ENCODE results near the gene IGFL2. TPM values are rescaled to one million over a fixed set of nuclear protein-coding genes. Genes with fewer than 3 reads are reported as not detected.
"Not testable (repeated sequence)": the region's sequence is repeated elsewhere in the genome, so short reads cannot be mapped to it uniquely, and the experiment has no call there.

IGFL2 gene
- total RNA-seq, 1 donor from 2014 or later = not detected

- intact Hi-C loops (cut with DNase I) = no loop called here
- Histone ChIP-seq H3K36me3 (no peaks in the 10 kb centered on the region), H3K27me3 (no peaks in the 10 kb centered on the region), H3K4me3 (no peak overlapping the region), H3K27ac (no peak overlapping the region), H3K4me1 (no peaks in the 10 kb centered on the region), H3K9me3 (no peaks in the 10 kb centered on the region)
- DNase-seq (ENCODE audit: extremely low spot score in 2 of 2) = no peak
- TF ChIP-seq POLR2A (IDR thresholded peaks at IDR 0.05) (no peak), POLR2AphosphoS5 (IDR thresholded peaks at IDR 0.05; ENCODE audit: insufficient read depth in 1 of 2, low read depth in 1 of 2) (no peak), CTCF (IDR thresholded peaks at IDR 0.05) (no peak)
Measured at GRCh38 chr19:46150606-46151005, 2.6 kb downstream of the IGFL2 start.

GRCh38 chr19:46155237-46155636, 7.2 kb downstream of the IGFL2 start:
- H3K27ac ChIP-seq = no peak overlapping the region
- no peak for DNase-seq (ENCODE audit: extremely low spot score in 2 of 2)
- intact Hi-C loops (cut with DNase I) = no loop called here
- H3K4me1 ChIP-seq = no peaks in the 10 kb centered on the region
- H3K36me3 ChIP-seq = no peaks in the 10 kb centered on the region
- no peaks in the 10 kb centered on the region for H3K9me3 ChIP-seq
- H3K4me3 ChIP-seq = no peak overlapping the region
- no peaks in the 10 kb centered on the region for H3K27me3 ChIP-seq
- TF ChIP-seq CTCF (IDR thresholded peaks at IDR 0.05) = no peak
- no peak for TF ChIP-seq POLR2AphosphoS5 (IDR thresholded peaks at IDR 0.05; ENCODE audit: insufficient read depth in 1 of 2, low read depth in 1 of 2)
- no peak for TF ChIP-seq POLR2A (IDR thresholded peaks at IDR 0.05)

- intact Hi-C loops (cut with DNase I) = no loop called here
- no peaks in the 10 kb centered on the region for H3K9me3 ChIP-seq
- no peak for DNase-seq (ENCODE audit: extremely low spot score in 2 of 2)
- TF ChIP-seq POLR2A (IDR thresholded peaks at IDR 0.05) (no peak), CTCF (IDR thresholded peaks at IDR 0.05) (no peak)
- no peaks in the 10 kb centered on the region for H3K4me1 ChIP-seq
- no peak overlapping the region for H3K4me3 ChIP-seq
- H3K36me3 ChIP-seq = no peaks in the 10 kb centered on the region
- no peak overlapping the region for H3K27ac ChIP-seq
- H3K27me3 ChIP-seq = no peaks in the 10 kb centered on the region
Measured at GRCh38 chr19:46159418-46160232, 11.6 kb downstream of the IGFL2 start.

GRCh38 chr19:46160233-46160775, 12.3 kb downstream of the IGFL2 start:
- H3K4me3 ChIP-seq = no peak overlapping the region
- H3K4me1 ChIP-seq = no peaks in the 10 kb centered on the region
- intact Hi-C loops (cut with DNase I) = no loop called here
- DNase-seq (ENCODE audit: extremely low spot score in 2 of 2) = no peak
- no peak for TF ChIP-seq POLR2A (IDR thresholded peaks at IDR 0.05)
- no peak for TF ChIP-seq POLR2AphosphoS5 (IDR thresholded peaks at IDR 0.05; ENCODE audit: insufficient read depth in 1 of 2, low read depth in 1 of 2)
- TF ChIP-seq CTCF (IDR thresholded peaks at IDR 0.05) = no peak
- H3K27me3 ChIP-seq = no peaks in the 10 kb centered on the region
- H3K9me3 ChIP-seq = no peaks in the 10 kb centered on the region
- no peaks in the 10 kb centered on the region for H3K36me3 ChIP-seq
- no peak overlapping the region for H3K27ac ChIP-seq

GRCh38 chr19:46161642-46162257, 13.7 kb downstream of the IGFL2 start:
- H3K36me3 ChIP-seq; H3K27me3 ChIP-seq; H3K27ac ChIP-seq; H3K9me3 ChIP-seq; DNase-seq (ENCODE audit: extremely low spot score in 2 of 2); H3K4me1 ChIP-seq; intact Hi-C loops (cut with DNase I); H3K4me3 ChIP-seq: not testable (repeated sequence)

Data from vagina (tissue), 2 donors.